ENCODE results near the gene POLR1A. TPM values are rescaled to one million over a fixed set of nuclear protein-coding genes. Genes with fewer than 3 reads are reported as not detected.

The POLR1A gene
- total RNA-seq, 2 donors from 2014 or later = 19.0 to 38.2 TPM

- Histone ChIP-seq H3K9me3 (no peaks in the 10 kb centered on the region), H3K36me3 (peaks cover 44% of the 10 kb centered on the region), H3K4me3 (no peak overlapping the region), H3K27ac (no peak overlapping the region), H3K4me1 (ENCODE audit: control insufficient read depth in 1 of 2, low read depth in 2 of 2) (no peaks in the 10 kb centered on the region), H3K27me3 (replicated peaks; ENCODE audit: insufficient read depth) (no peaks in the 10 kb centered on the region)
- ATAC-seq (ENCODE audit: insufficient number of reproducible peaks, low FRiP score, low read depth) (no peak), DNase-seq (ENCODE audit: low spot score) (no peak)
- no peak for TF ChIP-seq CTCF (IDR thresholded peaks at IDR 0.05)
These were observed 61.6 kb downstream of the POLR1A start for GRCh38 chr2:86044045-86044444.

- Histone ChIP-seq H3K4me1 (ENCODE audit: control insufficient read depth in 1 of 2, low read depth in 2 of 2) (peaks cover 5 to 14% of the 10 kb centered on the region in 2 donors), H3K36me3 (peaks cover 42% of the 10 kb centered on the region), H3K9me3 (no peaks in the 10 kb centered on the region), H3K27ac (no peak overlapping the region), H3K27me3 (replicated peaks; ENCODE audit: insufficient read depth) (no peaks in the 10 kb centered on the region), H3K4me3 (no peak overlapping the region)
- no peak for ATAC-seq (ENCODE audit: insufficient number of reproducible peaks, low FRiP score, low read depth)
- no peak for DNase-seq (ENCODE audit: low spot score)
- TF ChIP-seq CTCF (IDR thresholded peaks at IDR 0.05) = no peak
These were observed 63.2 kb downstream of the POLR1A start for GRCh38 chr2:86042256-86043168.

GRCh38 chr2:86039963-86040655, 65.6 kb downstream of the POLR1A start:
- DNase-seq (ENCODE audit: low spot score) (no peak), ATAC-seq (ENCODE audit: insufficient number of reproducible peaks, low FRiP score, low read depth) (no peak)
- no peak overlapping the region for H3K27ac ChIP-seq
- no peaks in the 10 kb centered on the region for H3K9me3 ChIP-seq
- no peaks in the 10 kb centered on the region for H3K27me3 ChIP-seq (replicated peaks; ENCODE audit: insufficient read depth)
- TF ChIP-seq CTCF (IDR thresholded peaks at IDR 0.05) = no peak
- peaks cover 26 to 37% of the 10 kb centered on the region in 2 donors for H3K4me1 ChIP-seq (ENCODE audit: control insufficient read depth in 1 of 2, low read depth in 2 of 2)
- H3K36me3 ChIP-seq = peaks cover 36% of the 10 kb centered on the region
- no peak overlapping the region for H3K4me3 ChIP-seq

GRCh38 chr2:86039178-86039962, 66.3 kb downstream of the POLR1A start:
- Histone ChIP-seq H3K36me3 (peaks cover 30% of the 10 kb centered on the region), H3K27me3 (replicated peaks; ENCODE audit: insufficient read depth) (no peaks in the 10 kb centered on the region), H3K9me3 (no peaks in the 10 kb centered on the region), H3K27ac (peak overlapping the region in 1 of 2 donors; percentile 83), H3K4me1 (ENCODE audit: control insufficient read depth in 1 of 2, low read depth in 2 of 2) (peaks cover 26 to 37% of the 10 kb centered on the region in 2 donors), H3K4me3 (no peak overlapping the region)
- ATAC-seq (ENCODE audit: insufficient number of reproducible peaks, low FRiP score, low read depth) = no peak
- TF ChIP-seq CTCF (IDR thresholded peaks at IDR 0.05) = no peak
- no peak for DNase-seq (ENCODE audit: low spot score)
